Measurements from ENCODE around the gene HOMER3. TPM values are rescaled to one million over a fixed set of nuclear protein-coding genes. Genes with fewer than 3 reads are reported as not detected.

HOMER3 gene
- total RNA-seq, 3 donors from 2014 or later: 2.2 to 18.0 (median 6.5) TPM

- no peak for ATAC-seq
- peaks cover 4% of the 10 kb centered on the region for H3K4me1 ChIP-seq (ENCODE audit: low read depth)
- TF ChIP-seq, protein P1, sequence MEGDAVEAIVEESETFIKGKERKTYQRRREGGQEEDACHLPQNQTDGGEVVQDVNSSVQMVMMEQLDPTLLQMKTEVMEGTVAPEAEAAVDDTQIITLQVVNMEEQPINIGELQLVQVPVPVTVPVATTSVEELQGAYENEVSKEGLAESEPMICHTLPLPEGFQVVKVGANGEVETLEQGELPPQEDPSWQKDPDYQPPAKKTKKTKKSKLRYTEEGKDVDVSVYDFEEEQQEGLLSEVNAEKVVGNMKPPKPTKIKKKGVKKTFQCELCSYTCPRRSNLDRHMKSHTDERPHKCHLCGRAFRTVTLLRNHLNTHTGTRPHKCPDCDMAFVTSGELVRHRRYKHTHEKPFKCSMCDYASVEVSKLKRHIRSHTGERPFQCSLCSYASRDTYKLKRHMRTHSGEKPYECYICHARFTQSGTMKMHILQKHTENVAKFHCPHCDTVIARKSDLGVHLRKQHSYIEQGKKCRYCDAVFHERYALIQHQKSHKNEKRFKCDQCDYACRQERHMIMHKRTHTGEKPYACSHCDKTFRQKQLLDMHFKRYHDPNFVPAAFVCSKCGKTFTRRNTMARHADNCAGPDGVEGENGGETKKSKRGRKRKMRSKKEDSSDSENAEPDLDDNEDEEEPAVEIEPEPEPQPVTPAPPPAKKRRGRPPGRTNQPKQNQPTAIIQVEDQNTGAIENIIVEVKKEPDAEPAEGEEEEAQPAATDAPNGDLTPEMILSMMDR (IDR thresholded peaks at IDR 0.05): no peak
- no peaks in the 10 kb centered on the region for H3K9me3 ChIP-seq
- H3K4me3 ChIP-seq: no peak overlapping the region
- H3K36me3 ChIP-seq (ENCODE audit: low read depth): no peaks in the 10 kb centered on the region
- intact Hi-C loops (cut with DNase I, micrococcal nuclease): no loop called here
- DNase-seq: no peak
Observed at GRCh38 chr19:18897094-18898029, 43.7 kb downstream of the HOMER3 start.

- no peaks in the 10 kb centered on the region for H3K9me3 ChIP-seq
- H3K4me1 ChIP-seq (ENCODE audit: low read depth): peaks cover 4% of the 10 kb centered on the region
- H3K4me3 ChIP-seq: no peak overlapping the region
- no peaks in the 10 kb centered on the region for H3K36me3 ChIP-seq (ENCODE audit: low read depth)
- TF ChIP-seq, protein P1 (IDR thresholded peaks at IDR 0.05): no peak
- intact Hi-C loops (cut with DNase I, micrococcal nuclease): no loop called here
- DNase-seq: peak in 1 of 3 donors; percentile 26
- ATAC-seq: no peak
Observed at GRCh38 chr19:18896421-18896841, 44.6 kb downstream of the HOMER3 start.

DNA sequence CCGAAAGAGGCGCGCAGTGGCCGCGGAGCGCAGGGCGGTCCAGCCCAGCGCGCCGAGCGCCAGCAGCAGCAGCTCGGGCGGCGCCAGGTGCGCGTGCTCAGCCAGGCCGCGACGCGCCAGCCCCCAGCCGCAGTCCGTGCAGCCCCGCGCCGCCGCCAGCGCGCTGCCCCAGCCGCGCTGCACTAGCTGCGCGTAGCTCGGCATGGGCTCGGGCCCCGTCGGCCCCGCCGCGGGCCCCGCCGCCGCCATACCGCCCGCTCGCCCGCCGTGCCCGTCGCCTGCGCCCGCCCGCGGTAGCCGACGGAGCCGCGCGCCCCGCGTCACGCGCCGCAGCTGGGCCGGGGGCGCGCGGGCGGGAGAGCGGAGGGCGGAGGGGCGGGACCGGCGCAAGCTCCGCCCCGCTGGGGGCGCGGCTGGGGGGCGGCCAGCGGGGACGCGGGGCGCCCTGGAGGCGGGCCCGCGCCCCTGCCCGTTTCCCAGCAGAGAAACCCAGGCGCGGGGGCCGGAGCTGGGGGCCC is 45.1 kb downstream of the HOMER3 start, which contains the start of gene CERS1:
Gene CERS1, minus strand, starts transcription at position 335 of the 518 bp plus-strand sequence. Its CDS starts 86 bp downstream, at position 249.
- intact Hi-C loops (cut with DNase I, micrococcal nuclease): no loop called here
- ATAC-seq (peak; percentile 8), DNase-seq (no peak)
- no peaks in the 10 kb centered on the region for H3K36me3 ChIP-seq (ENCODE audit: low read depth)
- no peak within 1 kb of the TSS for H3K4me3 ChIP-seq
- TF ChIP-seq, protein P1 (IDR thresholded peaks at IDR 0.05): no peak
- peaks cover 4% of the 10 kb centered on the region for H3K4me1 ChIP-seq (ENCODE audit: low read depth)
- H3K9me3 ChIP-seq: no peaks in the 10 kb centered on the region

- peak in 1 of 3 donors; percentile 22 for DNase-seq
- peak; percentile 35 for ATAC-seq
- no peaks in the 10 kb centered on the region for H3K36me3 ChIP-seq (ENCODE audit: low read depth)
- no peak overlapping the region for H3K4me3 ChIP-seq
- TF ChIP-seq, protein P1 (IDR thresholded peaks at IDR 0.05): no peak
- no peaks in the 10 kb centered on the region for H3K9me3 ChIP-seq
- H3K4me1 ChIP-seq (ENCODE audit: low read depth): peaks cover 4% of the 10 kb centered on the region
- intact Hi-C loops (cut with DNase I, micrococcal nuclease): no loop called here
Observed at GRCh38 chr19:18895038-18895823, 45.8 kb downstream of the HOMER3 start.

DNA sequence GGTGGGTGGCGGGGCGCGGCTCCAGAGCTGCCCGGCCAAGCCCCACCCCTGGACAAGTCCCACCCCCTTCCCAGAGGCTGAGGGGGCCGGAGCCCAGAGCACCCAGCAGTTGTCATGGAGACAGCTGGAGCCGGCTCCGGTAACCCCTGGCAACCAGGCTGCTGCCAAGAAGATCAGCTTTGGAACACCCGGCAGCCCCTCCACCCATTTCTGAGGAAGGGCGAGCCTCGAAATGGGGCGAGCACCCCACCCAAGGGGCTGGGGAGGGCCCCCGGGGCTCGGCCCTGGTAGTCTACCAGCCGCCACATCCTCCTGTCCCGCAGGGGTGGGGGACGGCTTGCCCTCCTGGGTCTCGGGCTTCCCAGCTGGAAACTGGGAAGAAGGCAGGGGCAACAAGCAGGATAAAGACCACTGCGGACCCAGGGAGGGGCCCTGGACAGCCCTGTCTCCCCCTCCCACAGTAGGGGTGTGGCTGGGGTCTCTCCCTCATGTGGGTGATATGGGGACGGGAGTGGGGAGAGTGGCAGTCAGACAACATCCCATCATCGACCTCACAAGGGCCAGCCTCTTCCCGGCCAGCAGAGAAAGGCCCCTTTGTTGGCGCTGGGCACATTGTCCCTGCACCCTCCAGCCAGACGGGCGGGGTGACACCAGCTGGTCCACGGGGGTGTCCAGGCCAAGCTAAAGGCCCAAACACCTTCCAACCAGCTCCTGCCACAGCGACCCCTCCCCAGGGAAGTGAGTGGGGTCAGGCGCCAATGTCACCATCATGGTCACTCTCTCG is 46.6 kb downstream of the HOMER3 start:
- Histone ChIP-seq H3K4me3 (no peak overlapping the region), H3K4me1 (ENCODE audit: low read depth) (peaks cover 4% of the 10 kb centered on the region), H3K9me3 (no peaks in the 10 kb centered on the region), H3K36me3 (ENCODE audit: low read depth) (no peaks in the 10 kb centered on the region)
- DNase-seq (no peak), ATAC-seq (no peak)
- intact Hi-C loops (cut with DNase I, micrococcal nuclease): no loop called here
- TF ChIP-seq, protein P1 (IDR thresholded peaks at IDR 0.05): no peak

Measured in mucosa of descending colon (tissue), 3 donors.